PC-9 (cell line): ENCODE data around the gene AUH. TPM values are rescaled to one million over a fixed set of nuclear protein-coding genes. Genes with fewer than 3 reads are reported as not detected.

Experiments
- BruUV-seq: library from RNA; stranded (reverse); fragments of 400-500 nt; replicated peaks from 2 replicates; lab custom pipeline; 2021; lab: Mats Ljungman, UMichigan
- CTCF ChIA-PET: fragments of 300-600 bp; sonication (Branson Sonifier 250); formaldehyde crosslinking; loops from one replicate; lab custom pipeline; 2022; ENCODE audit warnings: antibody characterized with exemption; lab: Charles Lee
- POLR2A ChIA-PET: fragments of 300-600 bp; sonication (Branson Sonifier 250); formaldehyde crosslinking; loops from one replicate; lab custom pipeline; 2022; ENCODE audit warnings: antibody characterized with exemption; ENCODE audit not compliant: unreplicated experiment; lab: Charles Lee
- DNase-seq, 2 experiments: peaks; one replicate each; pipeline versions ENCODE4 v3.0.0 to v3.0.0-alpha.2; 2015 to 2022; ENCODE audit warnings: mixed read lengths in 1 of 2
- H2AFZ ChIP-seq: fragments of 200-600 bp; sonication (generic); 2 replicates; pipeline ENCODE4 v1.8.1; 2017; ENCODE audit warnings: antibody characterized with exemption
- H3F3A ChIP-seq: fragments of 200-600 bp; sonication (generic); 2 replicates; pipeline ENCODE4 v1.8.1; 2017; ENCODE audit warnings: antibody characterized with exemption, mild to moderate bottlenecking, low read depth; ENCODE audit not compliant: insufficient read depth
- H3K27ac ChIP-seq: fragments of 200-600 bp; sonication (generic); 2 replicates; pipeline ENCODE4 v1.6.1; 2016; ENCODE audit warnings: mixed run types
- H3K27me3 ChIP-seq: fragments of 200-600 bp; sonication (generic); 2 replicates; pipeline ENCODE4 v1.6.1; 2016; ENCODE audit warnings: low read depth, mixed run types; ENCODE audit not compliant: insufficient read depth
- H3K36me3 ChIP-seq: fragments of 200-600 bp; sonication (generic); 2 replicates; pipeline ENCODE4 v1.6.1; 2016; ENCODE audit warnings: low read depth, mixed run types
- H3K4me1 ChIP-seq: fragments of 200-600 bp; sonication (generic); replicated peaks from 2 replicates; pipeline ENCODE4 v1.6.1; 2016; ENCODE audit warnings: mixed run types; ENCODE audit not compliant: insufficient read depth
- H3K4me2 ChIP-seq: fragments of 200-600 bp; sonication (generic); 2 replicates; pipeline ENCODE4 v1.6.1; 2017; ENCODE audit warnings: mixed run types
- H3K4me3 ChIP-seq: fragments of 200-600 bp; sonication (generic); 2 replicates; pipeline ENCODE4 v1.6.1; 2016; ENCODE audit warnings: mixed run types
- H3K79me2 ChIP-seq: fragments of 200-600 bp; sonication (generic); 2 replicates; pipeline ENCODE4 v1.6.1; 2017; ENCODE audit warnings: low read depth, mixed run types
- H3K9me2 ChIP-seq: fragments of 200-600 bp; sonication (generic); 2 replicates; pipeline ENCODE4 v1.8.1; 2017; ENCODE audit warnings: mild to moderate bottlenecking; ENCODE audit not compliant: insufficient read depth
- H3K9me3 ChIP-seq: fragments of 200-600 bp; sonication (generic); 2 replicates; pipeline ENCODE4 v1.8.1; 2016; ENCODE audit warnings: low read depth; ENCODE audit not compliant: insufficient read depth
- H4K20me1 ChIP-seq: fragments of 200-600 bp; sonication (generic); 2 replicates; pipeline ENCODE4 v1.8.1; 2017; ENCODE audit not compliant: insufficient read depth
- EZH2 ChIP-seq: fragments of 200-600 bp; sonication (generic); IDR thresholded peaks from 2 replicates; pipeline ENCODE4 v1.8.0; 2017; ENCODE audit warnings: antibody characterized with exemption, low read depth
- intact Hi-C: fragments of 100-400 bp; cut with micrococcal nuclease; formaldehyde crosslinking; loops from one replicate; pipeline ENCODE4 v1.10.0; 2022; ENCODE audit not compliant: unreplicated experiment
- total RNA-seq: library from RNA; stranded (reverse); gene quantifications from 2 replicates; pipeline ENCODE4 v1.2.3, GENCODE V29; 2021
- TF ChIP-seq, protein P1 (sequence below): fragments of 200-600 bp; sonication (generic); conservative IDR thresholded peaks from 2 replicates; pipeline ENCODE4 v1.6.1; 2017; ENCODE audit warnings: mixed run types, antibody characterized with exemption, mild to moderate bottlenecking, moderate library complexity

Gene AUH
- total RNA-seq, 1 experiment from 2014 or later: 24.9 TPM

DNA sequence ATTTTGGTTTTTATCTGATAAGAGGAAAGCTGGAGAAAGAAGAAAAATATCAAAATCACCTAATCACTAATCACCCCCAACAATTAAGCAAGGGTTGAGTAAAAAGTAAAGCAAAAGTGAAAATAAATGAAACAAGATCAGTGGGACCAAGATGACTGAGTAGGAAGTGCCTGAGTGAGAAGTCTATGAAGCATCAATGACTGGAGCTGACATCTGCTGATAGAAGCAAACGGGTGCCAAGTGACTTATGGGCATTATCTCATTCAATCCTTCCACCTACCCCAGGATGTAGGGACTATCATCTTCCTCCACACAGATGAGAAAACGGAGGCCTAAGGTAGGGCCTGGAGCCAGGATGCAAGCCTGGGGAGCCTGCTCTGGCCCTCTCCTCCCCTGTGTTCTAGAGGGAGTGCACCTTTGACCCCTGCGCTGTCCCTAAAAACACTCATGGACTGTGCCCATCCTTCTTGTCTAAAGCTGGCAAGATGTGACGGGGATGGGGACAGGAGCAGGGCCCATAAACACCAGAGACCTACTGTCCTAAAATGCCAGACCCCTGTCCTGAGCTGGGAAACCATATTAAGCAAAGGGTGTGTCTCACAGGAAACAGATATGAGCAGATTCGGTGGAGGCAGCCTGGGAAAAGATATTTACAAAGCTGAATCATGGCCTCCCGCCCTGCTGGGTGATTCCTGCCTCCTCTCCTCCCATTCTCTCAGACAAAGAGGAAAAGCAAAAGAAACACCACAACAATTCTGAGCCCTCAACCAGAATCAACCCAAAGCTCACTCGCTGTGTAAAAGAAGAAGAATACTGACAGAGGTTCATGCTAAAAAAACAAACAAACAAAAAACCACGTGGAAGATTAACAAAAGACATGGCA, 116.0 kb downstream of the AUH start:
- intact Hi-C loops: no loop called here
- Histone ChIP-seq H3K4me1 (peaks cover 15% of the 10 kb centered on the region), H3F3A (peaks cover 4% of the 10 kb centered on the region; the same call in 1 of the 2 replicates), H4K20me1 (no peaks in the 10 kb centered on the region), H3K4me3 (no peak overlapping the region), H3K36me3 (no peaks in the 10 kb centered on the region), H3K27ac (peak overlapping the region; percentile 56), H2AFZ (no peak overlapping the region), H3K27me3 (no peaks in the 10 kb centered on the region), H3K9me3 (no peaks in the 10 kb centered on the region), H3K9me2 (no peaks in the 10 kb centered on the region), H3K79me2 (no peaks in the 10 kb centered on the region), H3K4me2 (peak overlapping the region; percentile 38)
- ChIA-PET POLR2A (interaction anchor here (0.7 kb wide), 1 partner anchor 929 kb away, joined by 5 read pairs; no protein-coding TSS in a partner anchor), CTCF (no interaction called here)
- peak in 1 of 2 experiments; percentile 19 for DNase-seq
- TF ChIP-seq EZH2: no peak
- TF ChIP-seq, protein P1, sequence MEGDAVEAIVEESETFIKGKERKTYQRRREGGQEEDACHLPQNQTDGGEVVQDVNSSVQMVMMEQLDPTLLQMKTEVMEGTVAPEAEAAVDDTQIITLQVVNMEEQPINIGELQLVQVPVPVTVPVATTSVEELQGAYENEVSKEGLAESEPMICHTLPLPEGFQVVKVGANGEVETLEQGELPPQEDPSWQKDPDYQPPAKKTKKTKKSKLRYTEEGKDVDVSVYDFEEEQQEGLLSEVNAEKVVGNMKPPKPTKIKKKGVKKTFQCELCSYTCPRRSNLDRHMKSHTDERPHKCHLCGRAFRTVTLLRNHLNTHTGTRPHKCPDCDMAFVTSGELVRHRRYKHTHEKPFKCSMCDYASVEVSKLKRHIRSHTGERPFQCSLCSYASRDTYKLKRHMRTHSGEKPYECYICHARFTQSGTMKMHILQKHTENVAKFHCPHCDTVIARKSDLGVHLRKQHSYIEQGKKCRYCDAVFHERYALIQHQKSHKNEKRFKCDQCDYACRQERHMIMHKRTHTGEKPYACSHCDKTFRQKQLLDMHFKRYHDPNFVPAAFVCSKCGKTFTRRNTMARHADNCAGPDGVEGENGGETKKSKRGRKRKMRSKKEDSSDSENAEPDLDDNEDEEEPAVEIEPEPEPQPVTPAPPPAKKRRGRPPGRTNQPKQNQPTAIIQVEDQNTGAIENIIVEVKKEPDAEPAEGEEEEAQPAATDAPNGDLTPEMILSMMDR: no peak
- BruUV-seq: no TSS peak

DNA sequence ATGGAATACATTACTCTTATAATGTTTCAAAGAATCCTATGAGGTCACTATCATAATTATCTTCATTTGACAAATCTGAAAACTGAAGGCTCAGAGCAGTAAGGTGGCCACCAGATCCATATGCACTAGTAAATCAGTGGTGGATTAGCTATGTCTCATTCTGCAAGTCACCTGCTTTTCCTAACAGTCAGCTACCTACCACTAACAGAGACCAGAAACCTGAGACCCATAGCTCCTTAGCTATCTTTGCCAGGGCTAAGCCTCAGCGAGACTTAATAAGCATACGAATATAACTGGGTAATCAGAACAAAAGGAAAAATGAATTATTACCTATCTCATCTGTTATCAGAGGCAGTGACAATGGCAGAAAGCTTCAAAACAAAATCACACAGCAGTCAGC, 118.7 kb downstream of the AUH start:
- CTCF ChIA-PET: no interaction called here
- peaks cover 4% of the 10 kb centered on the region; the same call in 1 of the 2 replicates for H3F3A ChIP-seq

DNA sequence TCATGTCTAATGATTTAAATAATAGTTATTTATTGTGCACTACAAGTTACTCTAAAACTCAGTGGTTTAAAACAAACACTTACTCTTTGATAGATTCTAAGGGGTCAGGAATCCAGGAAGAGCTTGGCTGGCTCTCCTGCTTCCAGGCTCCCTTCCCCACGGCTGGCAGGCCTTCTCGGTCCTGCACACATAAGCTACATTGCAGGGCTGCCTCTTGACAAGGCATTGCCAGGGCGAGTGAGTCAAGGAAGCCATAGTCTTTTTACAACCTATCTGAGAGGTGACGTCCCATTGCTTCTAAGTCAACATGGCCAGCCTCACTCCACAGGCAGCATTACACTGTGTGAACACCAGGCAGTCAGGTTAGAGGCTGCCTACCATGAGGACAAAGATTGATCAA, 119.8 kb downstream of the AUH start:
- Histone ChIP-seq H4K20me1 (no peaks in the 10 kb centered on the region), H3K27me3 (no peaks in the 10 kb centered on the region), H3K4me1 (peaks cover 15% of the 10 kb centered on the region), H3F3A (peaks cover 4% of the 10 kb centered on the region; the same call in 1 of the 2 replicates), H3K36me3 (no peaks in the 10 kb centered on the region), H3K79me2 (no peaks in the 10 kb centered on the region), H2AFZ (no peak overlapping the region), H3K4me2 (no peak overlapping the region), H3K9me3 (no peaks in the 10 kb centered on the region), H3K4me3 (no peak overlapping the region), H3K27ac (no peak overlapping the region), H3K9me2 (no peaks in the 10 kb centered on the region)
- DNase-seq: no peak
- no TSS peak for BruUV-seq
- TF ChIP-seq EZH2: no peak
- TF ChIP-seq, protein P1: no peak
- ChIA-PET POLR2A (interaction anchor here (0.7 kb wide), 1 partner anchor 10 kb away, joined by 8 read pairs; no protein-coding TSS in a partner anchor), CTCF (no interaction called here)
- intact Hi-C loops: no loop called here

More for the DNA sequence above, 118.7 kb downstream of the AUH start:
- H4K20me1 ChIP-seq: no peaks in the 10 kb centered on the region
- H3K4me1 ChIP-seq: peaks cover 15% of the 10 kb centered on the region
- no peak overlapping the region for H2AFZ ChIP-seq
- TF ChIP-seq, protein P1: no peak
- no peak for TF ChIP-seq EZH2
- no peak overlapping the region for H3K27ac ChIP-seq
- H3K9me2 ChIP-seq: no peaks in the 10 kb centered on the region
- no peak overlapping the region for H3K4me2 ChIP-seq
- POLR2A ChIA-PET: interaction anchor here (0.7 kb wide), 1 partner anchor 27 kb away, joined by 7 read pairs; no protein-coding TSS in a partner anchor
- H3K27me3 ChIP-seq: no peaks in the 10 kb centered on the region
- DNase-seq: no peak
- no peaks in the 10 kb centered on the region for H3K9me3 ChIP-seq
- no peaks in the 10 kb centered on the region for H3K36me3 ChIP-seq
- H3K79me2 ChIP-seq: no peaks in the 10 kb centered on the region
- no TSS peak for BruUV-seq
- intact Hi-C loops: no loop called here
- no peak overlapping the region for H3K4me3 ChIP-seq
